ENCODE data around the gene LMBR1L.
"Not testable (repeated sequence)": the region's sequence is repeated elsewhere in the genome, so short reads cannot be mapped to it uniquely, and the experiment has no call there.

Gene LMBR1L

GRCh38 chr12:49129332-49130150, 18.9 kb upstream of the LMBR1L start:
- H3K9me3 ChIP-seq = no peaks in the 10 kb centered on the region
- H3K27ac ChIP-seq = peak overlapping the region; percentile 97 to 100
- no peak for DNase-seq
- intact Hi-C loops (cut with DNase I; ENCODE audit: low total_unique reads) = loop anchor here (5.0 kb wide), 3 partner anchors 73 to 1292 kb away; no protein-coding TSS in a partner anchor
- no peaks in the 10 kb centered on the region for H3K27me3 ChIP-seq
- H3K4me3 ChIP-seq = peak overlapping the region; percentile 75 to 100
- peaks cover 0 to 37% (median 20%) of the 10 kb centered on the region in 4 donors for H3K4me1 ChIP-seq
- TF ChIP-seq CTCF (IDR thresholded peaks at IDR 0.05) = no peak
- H3K36me3 ChIP-seq = peaks cover 19 to 28% (median 20%) of the 10 kb centered on the region in 3 donors

- DNase-seq; H3K27me3 ChIP-seq; H3K4me3 ChIP-seq; H3K27ac ChIP-seq; H3K9me3 ChIP-seq; intact Hi-C loops (cut with DNase I; ENCODE audit: low total_unique reads): not testable (repeated sequence)
- Histone ChIP-seq H3K36me3 (peaks cover 19 to 28% (median 20%) of the 10 kb centered on the region in 3 donors), H3K4me1 (peaks cover 0 to 27% (median 17%) of the 10 kb centered on the region in 4 donors)
Measured at GRCh38 chr12:49127971-49128370, 17.3 kb upstream of the LMBR1L start.

- peaks cover 19 to 28% (median 20%) of the 10 kb centered on the region in 3 donors for H3K36me3 ChIP-seq
- peaks cover 0 to 20% (median 12%) of the 10 kb centered on the region in 4 donors for H3K4me1 ChIP-seq
- TF ChIP-seq CTCF (IDR thresholded peaks at IDR 0.05) = no peak
- intact Hi-C loops (cut with DNase I; ENCODE audit: low total_unique reads) = no loop called here
- H3K9me3 ChIP-seq = no peaks in the 10 kb centered on the region
- H3K27me3 ChIP-seq = no peaks in the 10 kb centered on the region
- no peak overlapping the region for H3K4me3 ChIP-seq
- no peak for DNase-seq
- no peak overlapping the region for H3K27ac ChIP-seq
Measured at GRCh38 chr12:49126852-49127763, 16.5 kb upstream of the LMBR1L start.

GRCh38 chr12:49121047-49121696, 10.5 kb upstream of the LMBR1L start:
- Histone ChIP-seq H3K36me3 (no peaks in the 10 kb centered on the region), H3K27ac (no peak overlapping the region), H3K9me3 (no peaks in the 10 kb centered on the region), H3K4me3 (no peak overlapping the region), H3K4me1 (no peaks in the 10 kb centered on the region), H3K27me3 (no peaks in the 10 kb centered on the region)
- peak; percentile 54 to 60 for TF ChIP-seq CTCF (IDR thresholded peaks at IDR 0.05)
- DNase-seq = peak in 1 of 2 donors; percentile 39
- intact Hi-C loops (cut with DNase I; ENCODE audit: low total_unique reads) = loop anchor here (5.0 kb wide), 1 partner anchor 34 kb away; no protein-coding TSS in a partner anchor

- H3K36me3 ChIP-seq = peaks cover 0 to 9% (median 4%) of the 10 kb centered on the region in 3 donors
- H3K27me3 ChIP-seq = no peaks in the 10 kb centered on the region
- H3K4me3 ChIP-seq = peak overlapping the region; percentile 93
- no peaks in the 10 kb centered on the region for H3K9me3 ChIP-seq
- peaks cover 0 to 40% (median 30%) of the 10 kb centered on the region in 4 donors for H3K4me1 ChIP-seq
- DNase-seq = no peak
- H3K27ac ChIP-seq = peak overlapping the region; percentile 99
- intact Hi-C loops (cut with DNase I; ENCODE audit: low total_unique reads) = loop anchor here (10.0 kb wide), 1 partner anchor 46 kb away; the partner anchor contains the start of genes KMT2D and RHEBL1
- TF ChIP-seq CTCF (IDR thresholded peaks at IDR 0.05) = no peak
Measured at GRCh38 chr12:49111206-49111605, 559 bp upstream of the LMBR1L start.
